ENCODE measurements around the gene NINJ2.

The NINJ2 gene

DNA sequence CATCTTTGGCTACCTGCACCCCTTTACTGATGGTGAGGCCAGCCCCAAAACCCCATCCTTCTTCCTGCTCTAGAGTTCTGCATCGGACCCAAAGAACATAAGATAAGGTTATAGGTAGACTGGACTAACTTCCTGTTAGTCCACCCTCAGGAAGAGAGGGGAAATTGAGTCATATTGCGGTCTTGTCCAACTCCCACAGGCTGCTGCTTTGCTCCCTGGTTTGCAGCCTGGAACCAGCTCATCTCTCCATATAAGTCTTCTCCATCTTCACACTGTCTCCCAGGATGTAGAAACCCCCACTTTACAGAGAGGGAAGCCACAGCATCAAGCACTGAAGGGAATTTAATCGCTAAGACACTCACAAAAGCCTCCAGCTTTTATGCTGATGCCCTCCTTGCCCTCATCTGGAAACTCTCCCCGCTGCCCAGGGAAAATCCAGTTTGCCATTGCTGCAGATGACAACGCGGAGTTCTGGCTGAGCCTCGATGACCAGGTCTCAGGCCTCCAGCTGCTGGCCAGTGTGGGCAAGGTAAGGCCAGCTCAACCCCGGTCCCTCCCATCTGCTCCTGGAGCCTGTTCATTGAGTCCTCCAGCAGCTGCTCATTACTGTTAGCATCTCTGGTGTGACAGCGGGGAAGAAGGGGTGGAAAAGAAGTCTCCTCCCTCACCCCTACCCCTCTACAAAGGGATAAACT, 118.2 kb downstream of the NINJ2 start:
- DNase-seq = no peak

DNA sequence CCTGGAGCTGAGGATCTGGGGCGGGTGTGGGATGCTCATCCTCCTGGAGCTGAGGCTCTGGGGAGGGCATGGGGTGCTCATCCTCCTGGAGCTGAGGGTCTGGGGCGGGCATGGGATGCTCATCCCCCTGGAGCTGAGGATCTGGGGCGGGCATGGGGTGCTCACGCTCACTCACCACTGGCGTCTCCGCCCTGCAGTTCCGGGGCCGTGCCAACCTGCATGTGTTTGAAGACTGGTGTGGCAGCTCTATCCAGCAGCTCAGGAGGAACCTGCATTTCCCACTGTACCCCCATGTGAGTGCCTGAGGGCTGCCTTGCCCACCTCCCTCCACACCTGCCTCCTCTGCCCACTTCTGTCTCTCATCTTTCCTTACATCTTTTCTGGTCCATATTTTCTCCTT, 119.1 kb downstream of the NINJ2 start:
- DNase-seq = no peak

DNA sequence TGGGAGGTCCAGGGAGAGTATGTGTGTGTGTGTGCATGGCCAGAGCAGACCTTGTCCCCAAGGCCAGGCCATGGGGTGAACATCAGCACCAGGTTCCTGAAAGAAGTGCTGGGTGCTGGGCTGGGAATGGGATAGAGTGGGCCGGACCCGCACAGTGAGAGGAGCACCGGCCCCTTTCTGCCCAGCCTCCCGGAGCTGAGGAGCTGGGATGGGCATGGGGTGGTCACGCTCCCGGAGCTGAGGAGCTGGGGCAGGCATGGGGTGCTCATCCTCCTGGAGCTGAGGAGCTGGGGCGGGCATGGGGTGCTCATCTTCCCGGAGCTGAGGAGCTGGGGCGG, 120.2 kb downstream of the NINJ2 start:
- no peak for DNase-seq

DNA sequence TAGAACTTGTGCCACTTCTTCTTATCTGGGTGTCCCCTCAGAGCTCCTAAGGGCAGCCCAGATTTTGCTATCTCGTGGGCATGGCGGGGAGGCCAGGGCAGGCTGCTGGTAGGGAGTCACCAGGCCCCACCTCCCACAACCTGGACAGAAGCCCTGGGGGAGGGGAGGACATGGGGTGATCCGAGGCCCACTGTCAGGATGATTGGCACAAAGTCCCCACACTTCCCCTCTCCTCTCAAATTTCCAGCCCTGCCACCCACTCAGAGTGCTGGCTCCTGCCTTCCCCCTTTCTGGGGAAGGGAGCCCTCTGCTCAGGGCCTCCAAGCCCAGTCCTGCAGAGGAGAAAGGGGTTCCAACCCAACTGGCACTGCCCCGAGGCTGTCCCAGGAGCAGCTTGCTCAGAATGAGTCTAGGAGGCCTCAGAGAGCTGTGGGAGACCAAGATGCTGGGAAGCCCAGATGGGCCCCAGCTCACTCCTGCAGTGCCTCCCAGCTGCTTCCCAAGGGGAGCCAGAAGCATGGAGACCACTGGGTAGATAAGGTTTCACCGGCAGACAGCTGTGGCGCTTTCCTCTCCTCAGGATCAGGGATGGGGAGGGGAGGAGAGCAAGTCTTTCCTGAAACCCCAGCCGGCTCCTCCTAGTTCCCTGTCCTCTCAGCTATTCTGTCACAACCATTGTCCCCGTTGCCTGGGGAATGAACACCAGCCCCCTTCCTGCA, 120.7 kb downstream of the NINJ2 start:
- no peak for DNase-seq

DNA sequence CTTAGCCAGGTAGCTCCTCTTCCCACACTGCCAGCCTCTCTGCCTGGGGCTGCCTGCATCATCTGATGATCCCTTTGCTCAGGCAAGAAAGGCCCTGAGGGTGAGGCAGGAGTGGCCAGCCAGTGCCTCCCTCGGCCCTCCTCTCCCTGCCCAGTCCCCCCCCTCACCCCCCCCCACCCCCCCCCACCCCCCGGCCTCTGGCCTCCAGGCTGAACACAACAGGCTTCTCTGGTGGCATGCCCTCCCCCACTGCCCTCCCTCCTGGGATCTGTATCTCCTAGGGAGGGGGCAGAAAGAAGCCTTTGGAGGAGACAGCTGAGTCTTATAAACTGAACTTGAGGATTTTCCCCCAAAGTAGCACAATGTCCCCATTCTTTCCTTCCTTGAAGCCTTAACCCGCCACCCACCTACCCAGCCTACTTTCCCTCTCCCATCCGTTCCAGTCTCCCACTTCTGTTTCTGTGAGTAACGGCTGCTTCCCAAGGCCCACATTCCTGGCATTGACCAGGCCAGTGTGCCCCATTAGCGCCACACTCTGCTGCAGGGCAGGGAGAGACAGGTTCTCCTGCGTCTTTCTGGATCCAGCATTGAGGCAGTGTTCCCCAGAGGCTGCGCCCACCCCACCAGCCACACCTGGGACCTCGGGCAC, 121.4 kb downstream of the NINJ2 start:
- no peak for DNase-seq

DNA sequence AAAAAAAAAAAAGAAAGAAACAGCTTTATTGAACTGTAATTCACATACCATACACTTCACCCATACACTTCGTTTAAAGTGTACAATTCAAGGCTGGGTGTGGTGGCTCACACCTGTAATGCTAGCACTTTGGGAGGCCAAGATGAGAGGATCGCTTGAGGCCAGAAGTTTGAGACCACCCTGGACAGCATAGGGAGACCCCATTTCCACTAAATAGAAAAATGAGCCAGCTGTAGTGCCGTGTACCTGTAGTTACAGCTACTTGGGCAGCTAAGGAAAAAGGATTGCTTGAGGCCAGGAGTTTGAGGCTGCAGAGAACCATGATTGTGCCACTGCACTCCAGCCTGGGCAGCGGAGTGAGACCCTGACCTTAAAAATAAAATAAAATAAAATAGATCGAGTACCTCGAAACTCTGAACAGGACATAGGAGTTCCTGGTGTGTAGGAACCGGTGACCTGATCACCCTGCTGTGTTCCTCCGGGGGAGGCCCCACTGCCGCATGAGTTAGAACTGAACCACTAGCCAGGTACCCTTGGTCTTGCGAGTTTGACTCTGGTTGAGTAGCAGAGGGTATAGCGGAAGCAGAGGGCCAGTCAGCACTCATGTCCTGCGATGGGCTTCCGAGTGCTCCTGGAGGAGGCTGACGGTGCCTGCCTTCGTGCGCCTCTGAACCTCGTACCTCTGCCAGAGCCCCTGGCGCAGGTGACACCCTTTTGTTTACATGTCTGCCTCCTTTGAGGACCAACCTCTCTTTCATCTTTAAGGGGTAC, 123.5 kb downstream of the NINJ2 start:
- DNase-seq = no peak

DNA sequence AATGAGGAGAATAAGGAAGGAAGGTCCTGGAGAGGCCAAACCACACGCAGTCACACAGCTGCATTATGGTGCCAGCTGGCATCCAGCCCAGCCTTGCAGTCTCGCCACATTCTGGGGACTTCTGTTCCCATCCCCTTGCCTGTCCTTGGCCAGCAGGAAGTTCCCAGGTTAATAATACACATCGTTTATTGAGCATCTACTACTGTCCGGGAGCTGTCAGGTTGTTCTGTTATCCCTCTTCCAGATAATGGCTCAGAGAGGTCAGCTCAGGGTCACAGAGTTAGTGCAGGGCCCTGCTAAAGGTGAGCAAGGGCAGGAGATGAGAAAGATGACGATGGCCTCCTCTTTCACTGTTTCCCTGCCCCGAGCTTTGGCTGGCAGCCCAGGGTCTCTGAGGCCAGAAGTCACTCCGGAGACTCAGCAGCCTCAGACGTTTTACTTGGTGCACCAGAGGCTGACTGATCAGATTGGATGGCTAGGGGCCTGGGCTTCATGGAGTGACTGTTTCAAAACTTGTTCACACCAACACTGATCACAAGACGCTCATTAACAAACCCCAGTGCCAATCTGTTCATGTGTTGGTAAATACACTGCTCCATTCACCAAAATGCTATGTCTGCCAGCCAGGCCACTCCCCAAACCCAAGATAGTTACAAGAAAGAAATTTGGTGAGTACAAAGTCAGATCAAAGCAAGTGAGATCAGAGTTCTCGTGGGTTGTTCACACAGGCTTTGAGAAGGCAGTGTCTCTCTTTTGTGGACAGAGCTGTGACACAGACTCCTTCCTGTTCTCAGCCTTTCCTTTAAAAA, 124.3 kb downstream of the NINJ2 start:
- DNase-seq = no peak

DNA sequence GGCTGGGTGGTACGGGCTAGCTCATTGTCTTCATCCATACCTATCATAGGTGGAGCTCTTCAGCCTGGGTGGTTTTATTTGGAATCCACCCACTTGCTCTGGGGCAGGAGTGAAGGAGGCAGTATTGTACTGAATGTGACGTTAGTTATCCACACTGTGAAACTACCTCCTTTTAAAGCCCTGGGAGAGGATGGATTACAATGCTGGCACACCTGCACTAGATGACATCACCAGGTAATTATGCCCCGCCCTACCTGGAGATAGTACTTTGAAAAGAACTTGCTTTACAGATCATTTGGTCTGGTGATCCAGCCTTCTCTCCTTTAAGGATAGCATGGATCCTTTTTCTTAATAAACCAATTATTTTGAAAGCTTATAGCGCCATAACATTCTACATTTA, 125.5 kb downstream of the NINJ2 start:
- DNase-seq = no peak

DNA sequence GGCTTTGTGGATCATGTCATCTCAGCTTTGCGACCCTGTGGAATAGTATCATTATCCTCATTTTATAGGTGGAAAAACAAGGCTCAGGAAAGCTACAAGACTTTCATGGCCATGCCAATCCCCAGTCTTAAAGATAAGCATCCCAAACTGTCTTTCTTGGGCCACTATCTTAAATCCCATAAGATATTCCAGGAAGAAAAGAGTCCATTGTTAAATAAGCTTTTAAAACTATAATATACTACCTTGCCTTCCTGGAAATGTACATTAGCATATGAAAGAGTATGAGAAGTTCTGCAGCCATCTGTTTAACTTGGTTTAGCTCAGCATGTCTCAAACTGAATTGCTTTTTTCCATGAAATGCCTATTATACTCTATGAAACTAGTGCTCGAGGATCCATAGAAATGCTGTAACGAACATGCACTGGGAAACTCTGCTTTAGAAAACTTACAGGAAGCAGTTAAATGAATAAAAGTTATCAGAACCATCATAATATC, 126.4 kb downstream of the NINJ2 start:
- no peak for DNase-seq

DNA sequence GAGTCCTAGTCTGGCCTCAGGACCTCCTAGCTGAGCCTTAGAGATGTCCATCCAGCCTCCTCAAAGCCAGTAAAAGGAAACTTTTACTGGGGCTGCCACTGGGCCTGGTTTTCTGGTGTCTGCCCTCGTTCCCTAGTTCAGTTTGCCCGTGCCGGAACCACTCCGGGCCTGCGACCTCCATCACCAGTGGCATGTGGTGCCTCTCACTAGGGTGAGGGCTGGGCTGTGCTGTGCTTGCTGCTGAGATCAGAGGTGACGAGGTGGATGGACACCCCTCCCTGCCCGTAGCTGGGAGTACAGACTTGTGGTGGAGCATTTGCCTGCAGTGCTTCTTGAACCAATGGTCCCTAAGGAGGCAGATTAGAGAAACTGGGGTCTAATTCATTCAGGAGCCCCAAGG, 127.8 kb downstream of the NINJ2 start:
- DNase-seq = no peak

DNA sequence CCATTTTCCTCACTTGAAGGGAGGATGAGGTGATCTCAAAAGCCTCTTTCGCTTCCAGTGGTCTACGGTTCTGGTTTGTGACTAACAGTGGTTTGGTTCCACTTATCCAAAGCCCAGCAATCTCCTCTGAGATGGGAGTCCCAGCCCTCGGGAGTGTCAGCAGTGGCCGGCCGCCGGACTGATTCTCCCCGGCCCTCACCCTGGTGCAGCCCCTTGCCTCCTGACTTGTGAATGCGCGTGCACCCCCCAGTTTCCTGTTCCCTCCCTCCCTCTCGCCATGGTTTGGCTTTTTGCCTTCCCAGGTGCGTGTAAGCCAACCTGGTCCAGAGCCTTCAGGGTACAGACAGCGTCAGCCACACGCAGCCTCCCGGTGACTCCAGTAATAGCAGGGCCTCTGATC, 129.0 kb downstream of the NINJ2 start:
- DNase-seq = no peak

DNA sequence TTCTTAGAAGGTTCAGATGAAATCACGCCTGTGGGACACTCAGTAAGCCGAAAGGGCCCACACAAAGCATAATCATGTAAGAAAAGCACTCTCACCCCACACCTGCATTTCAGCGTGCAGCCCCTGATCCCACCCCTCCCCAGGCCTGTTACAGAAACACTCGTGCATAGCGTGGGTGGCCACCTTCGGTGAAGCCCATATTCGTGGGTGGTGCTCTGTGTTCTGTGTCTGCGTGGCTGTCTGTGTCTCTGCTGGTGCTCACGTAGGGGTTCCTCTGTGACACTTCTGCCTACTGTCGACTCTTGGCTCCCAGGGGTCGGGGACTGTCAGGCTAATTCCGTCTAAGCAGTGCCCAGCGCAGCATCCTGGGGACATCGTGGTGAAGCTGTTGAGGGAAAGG, 129.5 kb downstream of the NINJ2 start:
- DNase-seq = no peak

DNA sequence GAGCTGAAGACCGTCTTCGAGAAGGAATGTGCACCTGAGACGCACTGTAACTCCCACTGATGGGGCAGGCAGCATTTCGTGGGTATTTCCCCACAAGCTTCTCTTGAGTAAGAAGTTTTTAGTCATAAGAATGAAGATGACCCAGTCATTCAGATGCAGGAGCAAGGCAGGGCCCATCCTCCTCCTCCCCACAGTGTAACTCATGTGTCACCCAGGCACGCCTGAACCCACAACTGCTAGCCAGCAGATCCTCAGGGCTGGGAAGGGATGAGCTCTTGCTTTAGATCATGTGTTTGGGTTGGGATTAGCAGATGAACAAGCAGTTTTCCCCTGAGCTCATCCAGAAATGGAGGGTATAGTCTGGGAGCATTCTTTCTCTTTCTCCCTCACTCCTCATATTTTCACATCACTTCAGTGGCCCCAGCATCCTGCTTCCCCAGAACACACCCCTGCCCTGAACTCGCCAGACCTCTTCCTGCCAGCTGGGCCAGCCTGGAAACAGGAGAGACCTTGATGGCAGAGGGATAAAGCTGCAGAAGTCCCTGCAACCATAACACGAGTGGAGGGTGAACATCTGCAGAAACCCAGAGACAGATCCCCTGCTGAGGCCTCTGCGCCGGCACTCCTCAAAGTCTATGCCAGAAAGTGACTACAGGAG, 130.2 kb downstream of the NINJ2 start:
- DNase-seq = no peak

DNA sequence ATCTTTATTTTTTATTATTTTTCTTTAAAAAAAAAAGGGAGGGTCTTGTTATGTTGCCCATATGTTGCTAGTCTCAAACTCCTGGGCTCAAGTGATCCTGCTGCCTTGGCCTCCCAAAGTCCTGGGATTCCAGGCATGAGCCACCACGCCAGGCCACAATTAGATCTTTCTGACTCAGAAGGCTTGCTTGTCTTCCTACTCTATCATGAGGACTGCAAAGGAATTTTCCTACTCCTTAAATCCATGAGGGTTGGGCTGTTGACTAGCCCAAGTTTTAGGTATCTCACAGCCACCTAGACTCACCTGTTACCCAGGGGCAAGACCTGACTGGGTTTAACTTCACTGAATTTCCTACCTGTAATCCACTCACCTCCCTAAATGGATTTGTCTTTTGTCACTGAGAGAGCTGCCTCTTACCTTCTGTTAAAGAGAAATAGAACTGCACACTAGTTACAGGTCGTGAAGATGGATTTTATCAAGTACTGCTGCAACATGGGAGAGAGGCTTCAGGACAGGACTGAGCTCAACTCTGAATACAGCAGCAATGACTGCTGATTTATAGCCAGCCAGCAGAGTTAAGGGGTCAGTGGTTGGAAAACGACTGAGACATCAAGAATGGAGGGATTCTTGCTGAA, 131.2 kb downstream of the NINJ2 start:
- DNase-seq = no peak

DNA sequence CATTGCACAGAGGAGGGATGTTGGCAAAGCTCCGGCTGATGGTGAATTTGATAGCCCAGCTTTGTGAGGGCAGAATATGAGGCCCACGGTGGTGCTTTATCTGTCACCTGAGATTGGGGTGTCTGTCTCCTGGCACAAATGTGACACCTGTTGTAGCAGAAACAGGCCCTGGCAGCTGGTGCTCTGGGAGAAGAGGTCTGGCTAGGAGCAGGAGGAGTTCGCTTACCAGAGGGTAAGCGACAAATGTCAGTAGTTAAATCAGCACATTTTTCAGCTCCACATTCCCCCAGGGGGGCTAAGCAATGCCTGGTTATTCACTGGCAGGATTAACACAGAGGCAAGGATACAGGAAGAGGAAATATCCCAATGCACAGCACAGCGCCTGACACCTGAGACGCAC, 132.4 kb downstream of the NINJ2 start:
- no peak for DNase-seq

DNA sequence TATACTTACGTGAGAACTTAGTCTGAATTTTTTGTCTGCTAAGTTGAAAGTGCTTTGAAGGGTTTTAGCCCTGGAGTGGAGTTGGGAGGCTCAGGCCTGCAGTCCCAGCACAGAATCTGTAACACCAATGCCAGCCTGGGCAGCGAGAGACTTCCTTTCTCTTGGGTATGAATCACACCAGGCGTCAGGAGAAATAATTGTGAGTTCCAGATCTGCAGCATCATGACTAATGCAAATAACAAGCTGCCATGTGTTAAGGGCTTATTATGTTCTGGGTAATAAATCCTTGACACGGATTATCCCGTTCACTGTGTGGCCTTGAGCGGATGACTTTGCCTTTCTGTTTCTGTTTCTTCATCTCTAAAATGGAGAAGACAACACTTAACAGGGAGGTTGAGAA, 132.9 kb downstream of the NINJ2 start:
- no peak for DNase-seq

DNA sequence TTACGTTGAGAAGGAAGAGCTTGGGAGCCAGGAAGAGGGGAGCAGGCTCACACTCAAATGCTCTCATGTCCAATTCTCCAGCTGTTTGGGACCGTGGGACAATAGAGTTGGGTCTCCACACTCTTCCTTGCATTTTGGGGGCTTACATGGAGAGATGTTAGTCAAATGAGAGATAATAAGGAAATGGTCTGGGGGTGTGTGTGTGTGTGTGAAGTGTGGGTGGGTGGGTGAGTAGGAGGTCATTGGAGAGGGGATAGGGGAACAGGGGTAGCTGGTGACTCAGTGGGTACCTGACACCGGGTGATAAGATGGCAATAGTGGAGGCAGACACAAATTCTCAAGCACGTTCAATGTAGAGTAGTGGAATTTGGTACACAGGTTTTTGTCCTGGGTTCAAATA, 135.5 kb downstream of the NINJ2 start:
- DNase-seq = no peak

DNA sequence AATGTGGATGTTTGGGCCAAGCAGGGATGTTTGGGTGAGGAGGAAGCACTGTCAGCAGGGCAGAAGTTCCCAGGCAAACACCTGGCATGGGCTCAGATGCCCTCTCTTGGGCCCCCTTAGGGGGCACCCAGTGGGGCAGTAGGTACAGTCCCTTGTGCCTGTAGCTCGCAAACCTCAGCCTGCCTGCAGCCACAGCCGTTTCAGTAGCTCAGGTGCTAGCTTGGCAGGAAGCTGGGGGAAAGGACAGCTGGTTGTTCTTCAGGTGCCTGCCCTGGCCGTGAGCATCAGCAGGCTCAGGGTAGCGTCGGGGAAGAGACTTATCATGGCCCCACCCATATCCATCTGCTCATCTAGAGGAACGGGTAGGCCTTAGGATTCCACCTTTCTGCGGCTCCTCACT, 136.0 kb downstream of the NINJ2 start:
- no peak for DNase-seq

DNA sequence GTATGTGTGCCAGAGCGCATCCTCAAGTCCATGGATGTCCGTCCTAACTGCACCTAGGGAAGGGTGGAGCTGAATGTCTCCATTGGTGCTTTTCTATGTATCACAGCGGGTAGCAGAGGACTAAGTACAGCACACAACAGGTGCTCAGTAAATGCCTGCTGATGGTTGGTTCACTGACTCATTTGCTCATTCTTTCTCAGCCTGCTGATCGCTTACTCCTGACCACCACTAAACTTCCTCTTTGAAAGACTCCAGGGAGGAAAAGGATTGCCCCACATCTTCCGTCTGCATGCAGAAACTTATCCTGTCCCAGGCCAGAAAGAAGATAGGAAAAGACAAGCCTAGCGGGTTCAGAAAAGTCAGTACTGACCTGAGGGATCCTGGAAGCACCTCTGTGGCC, 137.2 kb downstream of the NINJ2 start:
- no peak for DNase-seq

DNA sequence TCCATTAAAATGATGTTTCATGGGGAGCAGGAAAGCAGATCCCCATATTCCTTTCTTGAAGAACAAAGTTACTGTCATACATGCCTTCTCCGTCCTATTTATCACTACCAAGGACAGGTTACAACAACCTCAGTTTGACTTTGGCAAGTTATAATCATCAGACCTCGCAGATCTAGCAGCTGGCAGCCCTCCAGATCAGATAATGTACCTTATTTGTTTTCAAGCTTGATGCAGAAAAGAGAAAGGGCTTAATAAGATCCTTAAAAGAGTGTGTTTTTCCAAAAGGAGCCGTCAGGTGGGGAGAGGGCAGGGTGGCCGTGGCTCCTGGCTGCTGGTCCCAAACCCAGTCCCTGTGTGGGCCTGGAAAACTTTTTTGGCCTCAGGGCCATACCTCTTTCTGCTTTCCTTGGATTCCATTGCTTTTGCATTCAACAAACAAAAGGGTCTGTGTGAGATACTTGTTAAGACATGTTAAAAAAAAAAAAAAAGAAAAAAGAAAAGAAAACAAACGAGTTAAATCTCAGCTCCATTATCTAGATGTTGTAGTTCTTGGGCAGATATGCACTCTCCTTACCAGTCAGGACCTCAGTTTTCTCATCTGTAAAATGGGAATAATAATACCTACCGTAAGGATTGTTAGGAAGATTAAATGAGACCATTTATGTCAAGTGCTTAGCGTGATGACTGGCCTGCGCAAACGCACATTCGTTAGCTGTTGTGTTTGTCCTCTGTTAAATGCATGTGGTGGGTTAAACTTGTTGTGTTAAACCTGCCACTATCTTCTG, 138.9 kb downstream of the NINJ2 start:
- DNase-seq = no peak

Data from activated CD4-positive, alpha-beta T cell treated with anti-CD3 and anti-CD28 coated beads, Interleukin-2, amount 50 U/mL, for 48 hours (primary cell).